Measurements from ENCODE around the gene RNF213. TPM values are rescaled to one million over a fixed set of nuclear protein-coding genes. Genes with fewer than 3 reads are reported as not detected.

RNF213 gene
- total RNA-seq, 1 donor from 2014 or later, result 80.5 TPM

- no peak for DNase-seq (ENCODE audit: low read depth)
- no peak for TF ChIP-seq CTCF (conservative IDR thresholded peaks at IDR 0.05; ENCODE audit: low read depth, low read length)
These were observed 172.4 kb downstream of the RNF213 start for GRCh38 chr17:80432961-80433550.

GRCh38 chr17:80433916-80434666 lies 173.4 kb downstream of the RNF213 start:
- no peak for TF ChIP-seq CTCF (conservative IDR thresholded peaks at IDR 0.05; ENCODE audit: low read depth, low read length)
- H3K4me3 ChIP-seq (ENCODE audit: low read depth, low read length), result no peak overlapping the region
- DNase-seq (ENCODE audit: low read depth), result no peak

More at GRCh38 chr17:80432961-80433550, 172.4 kb downstream of the RNF213 start:
- H3K4me3 ChIP-seq (ENCODE audit: low read depth, low read length), result no peak overlapping the region

- no peak for TF ChIP-seq CTCF (conservative IDR thresholded peaks at IDR 0.05; ENCODE audit: low read depth, low read length)
- no peak for DNase-seq (ENCODE audit: low read depth)
- no peak overlapping the region for H3K4me3 ChIP-seq (ENCODE audit: low read depth, low read length)
These were observed 176.9 kb downstream of the RNF213 start for GRCh38 chr17:80437532-80437931.

- no peak for TF ChIP-seq CTCF (conservative IDR thresholded peaks at IDR 0.05; ENCODE audit: low read depth, low read length)
- no peak overlapping the region for H3K4me3 ChIP-seq (ENCODE audit: low read depth, low read length)
These were observed 178.2 kb downstream of the RNF213 start for GRCh38 chr17:80438806-80439205.

GRCh38 chr17:80439499-80439898 lies 178.8 kb downstream of the RNF213 start:
- TF ChIP-seq CTCF (conservative IDR thresholded peaks at IDR 0.05; ENCODE audit: low read depth, low read length), result no peak
- no peak for DNase-seq (ENCODE audit: low read depth)
- no peak overlapping the region for H3K4me3 ChIP-seq (ENCODE audit: low read depth, low read length)

More at GRCh38 chr17:80438806-80439205, 178.2 kb downstream of the RNF213 start:
- no peak for DNase-seq (ENCODE audit: low read depth)

GRCh38 chr17:80441133-80441578 lies 180.5 kb downstream of the RNF213 start:
- TF ChIP-seq CTCF (conservative IDR thresholded peaks at IDR 0.05; ENCODE audit: low read depth, low read length), result no peak
- no peak for DNase-seq (ENCODE audit: low read depth)
- H3K4me3 ChIP-seq (ENCODE audit: low read depth, low read length), result no peak overlapping the region
